Stimulated activated CD8-positive, alpha-beta memory T cell treated with anti-CD3 and anti-CD28 coated beads, Interleukin-12 subunit alpha, Interleukin-12 subunit beta, amount 100 ng/mL, for 24 hours (primary cell): Measurements from ENCODE around the gene OR4Q2.
"Not testable (repeated sequence)": the region's sequence is repeated elsewhere in the genome, so short reads cannot be mapped to it uniquely, and the experiment has no call there.

Experiments
- DNase-seq: peaks from one replicate; pipeline ENCODE4 v3.0.0-alpha.2; 2020; ENCODE audit errors: extremely low read depth

OR4Q2 gene

DNA sequence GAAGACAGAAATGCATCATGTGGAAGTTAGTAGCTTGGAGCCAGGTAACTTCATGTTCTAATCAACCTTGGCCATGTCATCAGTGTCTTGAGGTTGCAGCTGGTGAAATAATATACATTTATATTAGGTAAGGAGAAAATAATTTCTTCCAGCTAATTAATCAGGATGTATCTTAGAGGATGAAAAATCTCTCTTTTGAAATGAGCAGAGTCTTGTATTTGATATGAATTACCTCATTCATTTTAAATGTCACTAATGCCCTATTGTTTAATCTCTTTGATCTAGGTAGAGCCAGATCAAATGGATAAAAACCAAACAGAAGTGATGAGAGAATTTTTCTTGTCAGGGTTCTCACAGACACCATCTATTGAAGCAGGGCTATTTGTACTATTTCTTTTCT lies at the start of gene OR4Q2:
Gene OR4Q2 (plus strand): TSS at position 301 of the 400 bp plus-strand sequence.
- no peak for DNase-seq

DNA sequence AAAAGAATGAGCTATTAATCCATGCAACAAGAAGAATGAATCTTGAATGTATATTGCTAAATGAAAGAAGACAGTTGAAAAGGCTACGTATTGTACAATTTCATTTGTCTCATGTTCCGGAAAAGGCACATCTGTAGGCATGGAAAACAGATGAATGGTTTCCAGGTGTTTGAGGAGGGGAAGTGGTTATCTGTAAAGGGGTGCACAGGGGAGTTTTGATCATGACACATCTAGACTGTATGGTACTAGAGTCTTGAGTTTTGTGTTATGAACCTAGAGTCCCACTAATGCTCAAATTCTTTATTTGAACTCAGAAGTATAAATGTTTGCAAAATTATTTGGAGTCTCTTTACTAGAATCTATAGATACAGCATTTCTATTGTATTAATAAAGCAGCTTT lies 32.2 kb upstream of the OR4Q2 start:
- DNase-seq = not testable (repeated sequence)

DNA sequence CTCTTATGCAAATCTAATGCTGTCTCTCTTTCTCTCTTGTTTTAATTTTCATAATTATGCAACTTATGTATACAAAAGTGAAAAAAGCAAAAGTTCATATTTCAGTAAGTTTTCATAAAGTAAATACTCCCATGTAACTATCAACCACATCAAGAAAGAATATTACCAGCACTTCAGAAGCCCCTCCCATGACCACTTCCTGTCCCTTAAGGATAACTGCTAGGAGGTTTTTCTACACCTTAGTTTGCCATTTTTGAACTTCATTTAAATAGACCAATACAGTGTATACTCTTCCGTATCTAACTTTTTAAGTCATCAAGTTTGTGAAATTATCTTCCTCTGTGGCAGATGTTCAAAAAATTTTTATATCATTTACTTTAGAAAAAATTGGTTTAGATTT lies 27.1 kb upstream of the OR4Q2 start:
- DNase-seq = no peak

DNA sequence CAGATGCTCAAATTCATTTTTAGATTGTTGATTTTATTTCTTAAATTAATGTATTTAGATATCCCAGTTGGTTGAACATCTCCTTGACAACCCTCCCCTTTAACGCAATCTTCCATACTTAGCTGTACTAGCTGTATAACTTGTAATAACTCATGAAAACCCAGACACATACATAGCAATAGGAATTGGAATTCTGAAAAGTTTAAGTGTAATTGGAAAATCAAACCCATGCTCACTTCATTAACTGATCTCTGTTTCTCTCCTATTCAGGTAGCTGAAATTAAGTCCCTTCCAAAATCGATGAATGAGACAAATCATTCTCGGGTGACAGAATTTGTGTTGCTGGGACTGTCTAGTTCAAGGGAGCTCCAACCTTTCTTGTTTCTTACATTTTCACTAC lies 26.7 kb upstream of the OR4Q2 start, which contains the start of gene OR4K15:
Gene OR4K15 (plus strand): TSS at position 301 of the 400 bp plus-strand sequence. CDS start 0 bp downstream, at position 301.
- DNase-seq = no peak

DNA sequence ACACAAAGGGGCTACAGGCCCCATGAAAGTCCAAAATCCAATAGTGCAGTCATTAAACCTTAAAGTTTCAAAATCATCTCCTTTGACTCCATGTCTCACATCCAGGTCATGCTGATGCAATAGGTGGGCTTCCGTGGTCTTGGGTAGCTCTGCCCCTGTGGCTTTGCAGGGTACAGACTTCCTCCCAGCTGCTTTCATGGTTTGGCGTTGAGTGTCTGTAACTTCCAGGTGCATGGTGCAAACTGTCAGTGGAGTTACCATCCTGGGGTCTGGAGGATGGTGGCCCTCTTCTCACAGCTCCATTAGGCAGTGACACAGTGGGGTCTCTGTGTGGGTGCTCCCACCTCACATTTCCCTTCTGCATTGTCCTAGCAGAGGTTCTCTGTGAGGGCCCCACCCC lies 8.5 kb upstream of the OR4Q2 start:
- no peak for DNase-seq

DNA sequence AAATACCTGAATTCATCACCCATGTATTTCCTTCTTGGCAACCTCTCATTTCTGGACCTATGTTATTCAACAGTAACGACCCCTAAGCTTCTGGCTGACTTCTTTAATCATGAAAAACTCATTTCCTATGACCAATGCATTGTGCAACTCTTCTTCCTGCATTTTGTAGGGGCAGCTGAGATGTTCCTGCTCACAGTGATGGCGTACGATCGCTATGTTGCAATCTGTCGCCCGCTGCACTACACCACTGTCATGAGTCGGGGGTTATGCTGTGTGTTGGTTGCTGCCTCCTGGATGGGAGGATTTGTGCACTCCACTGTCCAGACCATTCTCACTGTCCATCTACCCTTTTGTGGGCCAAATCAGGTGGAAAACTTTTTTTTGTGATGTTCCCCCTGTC lies 356 bp downstream of the OR4Q2 start:
- no peak for DNase-seq

DNA sequence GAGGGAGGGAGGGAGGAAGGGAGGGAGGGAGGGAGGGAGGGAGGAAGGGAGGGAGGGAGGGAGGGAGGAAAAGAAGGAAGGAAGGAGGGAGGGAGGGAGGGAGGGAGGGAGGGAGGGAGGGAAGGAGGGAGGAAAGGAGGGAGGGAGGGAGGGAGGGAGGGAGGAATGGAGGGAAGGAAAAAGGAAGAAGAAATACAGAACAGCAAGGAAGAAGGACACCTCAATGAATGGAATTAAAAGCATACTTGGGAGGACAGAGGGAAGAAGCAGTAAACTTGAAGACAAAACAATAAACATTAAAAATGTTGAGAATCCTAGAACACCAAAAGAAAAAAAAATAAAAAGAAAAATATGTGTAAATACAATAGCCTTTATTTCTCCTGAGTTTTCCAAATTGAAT lies 6.2 kb downstream of the OR4Q2 start:
- DNase-seq = no peak

DNA sequence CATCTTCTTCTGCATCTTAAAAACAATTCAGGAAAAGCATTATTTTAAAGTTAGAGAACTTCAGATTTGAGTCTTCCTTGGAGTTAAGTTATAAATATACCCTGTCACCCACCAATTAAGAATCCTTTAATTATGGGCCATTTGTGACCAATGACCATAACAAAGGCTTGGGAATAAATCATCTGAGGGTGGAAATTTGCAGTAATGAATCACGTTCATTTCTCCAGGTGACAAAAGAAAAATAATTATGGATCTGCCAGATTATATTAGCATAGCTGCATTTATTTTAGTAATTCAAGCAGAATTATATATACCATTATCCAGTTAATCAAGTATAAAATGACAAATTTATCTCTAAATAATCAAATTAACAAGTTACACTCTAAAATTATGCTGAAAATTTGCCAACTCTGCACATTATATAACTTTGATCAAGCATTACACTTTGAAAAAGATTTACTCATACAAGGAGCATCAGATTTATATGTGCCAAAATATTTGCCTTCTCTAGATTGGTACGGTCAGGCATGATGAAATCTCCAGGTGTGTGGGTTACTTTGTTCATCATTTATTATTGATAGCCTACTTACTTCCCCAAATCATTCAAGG lies 17.4 kb downstream of the OR4Q2 start, which contains the start of gene OR4K14:
Gene OR4K14 (minus strand): TSS at position 51 of the 609 bp plus-strand sequence. CDS start 4,114 bp downstream, outside the sequence.
- no peak for DNase-seq

DNA sequence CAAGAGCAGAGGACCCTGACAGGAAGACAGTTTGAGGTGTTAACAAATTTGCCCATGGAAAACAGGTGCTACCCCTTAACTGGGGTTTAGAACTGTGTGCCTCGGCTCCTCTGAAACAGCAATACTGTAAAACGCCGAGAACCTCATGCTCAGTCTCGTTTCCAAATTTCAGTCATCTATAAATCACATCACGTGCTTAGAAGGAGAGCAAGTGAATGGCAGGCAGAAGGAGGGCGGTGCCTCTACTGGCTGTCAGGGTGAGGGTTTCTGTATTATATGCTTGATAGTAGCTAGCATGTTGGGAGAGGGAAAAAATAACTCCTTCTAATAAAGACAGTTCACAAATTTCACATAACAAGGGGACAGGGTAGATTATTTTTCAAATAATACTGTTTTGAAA lies 29.1 kb downstream of the OR4Q2 start:
- DNase-seq = no peak

DNA sequence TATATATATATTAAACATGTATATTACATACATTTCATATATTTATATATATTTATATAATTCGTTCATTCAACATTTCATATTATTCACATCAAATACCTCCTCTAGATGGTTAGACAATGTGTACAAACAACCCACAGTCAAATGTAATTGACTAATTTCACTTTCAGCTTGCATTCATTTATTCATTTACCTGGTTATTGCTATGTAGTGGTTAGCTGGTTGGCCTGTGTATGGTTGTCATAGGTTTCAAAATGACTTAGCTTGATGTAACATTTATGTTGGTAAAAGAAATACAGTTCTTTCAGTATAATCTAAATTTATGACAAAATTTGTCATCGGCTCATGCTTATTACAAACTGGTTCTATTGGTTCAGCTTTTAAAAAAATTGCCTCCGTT lies 33.5 kb downstream of the OR4Q2 start:
- no peak for DNase-seq

DNA sequence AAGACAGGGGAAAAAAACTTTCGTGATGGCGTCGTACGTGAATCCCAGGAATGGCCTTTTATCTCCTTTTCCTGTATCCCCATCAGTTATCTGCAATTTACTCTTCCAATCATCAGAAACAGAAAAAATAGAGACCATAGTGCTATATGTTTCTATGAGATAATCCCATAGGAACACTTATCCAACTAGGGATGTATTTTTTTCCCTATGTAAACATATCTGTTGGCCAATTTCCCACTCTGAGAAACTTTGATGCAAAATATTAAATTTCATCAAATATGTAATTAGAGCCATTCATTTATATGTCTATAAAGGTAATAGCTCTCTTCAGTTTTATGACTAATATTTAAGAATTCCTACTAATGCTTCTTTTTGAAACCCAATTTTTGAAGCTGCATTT lies 34.0 kb downstream of the OR4Q2 start, which contains the start of gene OR4K13:
Gene OR4K13 (minus strand): TSS at position 101 of the 400 bp plus-strand sequence. CDS start 1,280 bp downstream, outside the sequence.
- DNase-seq = no peak

DNA sequence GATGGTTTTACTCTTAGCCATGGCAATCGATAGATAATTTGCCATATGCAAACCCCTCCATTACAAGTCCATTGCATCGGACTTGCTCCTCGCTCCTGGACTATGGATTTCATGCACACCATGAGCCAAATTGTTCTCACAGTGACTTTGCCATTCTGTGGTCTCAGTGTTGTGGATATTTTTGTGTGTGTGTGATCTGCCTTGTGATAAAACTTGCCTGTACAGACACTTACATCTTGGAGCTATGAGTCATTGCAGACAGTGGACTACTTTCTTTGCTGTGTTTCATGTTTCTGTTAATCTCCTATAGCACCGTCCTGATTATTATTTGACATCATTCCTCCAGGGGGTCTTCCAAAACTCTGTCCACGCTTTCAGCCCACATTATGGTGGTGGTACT lies 42.3 kb downstream of the OR4Q2 start:
- no peak for DNase-seq

DNA sequence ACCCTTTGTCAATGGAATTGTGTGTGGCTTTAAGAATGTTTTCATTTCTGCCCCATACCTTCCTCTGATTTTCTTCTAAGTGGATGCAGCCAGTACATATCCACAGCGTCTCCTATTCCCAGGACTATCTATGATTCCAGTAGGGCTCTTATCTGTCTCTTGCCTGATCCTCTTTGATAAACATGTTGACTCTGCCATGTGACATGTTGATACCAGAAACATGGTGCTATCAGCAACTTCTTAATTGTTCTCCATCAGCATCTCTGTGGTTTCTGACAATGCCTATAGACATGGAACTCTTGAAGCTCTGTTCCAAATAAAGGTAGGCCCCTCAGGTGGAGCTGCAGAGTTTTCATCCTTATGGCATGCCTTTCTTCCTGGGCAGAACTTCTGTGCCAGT lies 46.2 kb downstream of the OR4Q2 start:
- DNase-seq = no peak
